Activated gamma-delta T cell (primary cell): ENCODE data around the gene SV2C.
A peak's percentile ranks its signal among the peaks of the same experiment; 100 is the strongest.
"Not testable (repeated sequence)": the region's sequence is repeated elsewhere in the genome, so short reads cannot be mapped to it uniquely, and the experiment has no call there.

Experiments used
- DNase-seq: peaks from one replicate; lab custom pipeline; 2025; lab: John Stamatoyannopoulos, UW

SV2C gene

DNA sequence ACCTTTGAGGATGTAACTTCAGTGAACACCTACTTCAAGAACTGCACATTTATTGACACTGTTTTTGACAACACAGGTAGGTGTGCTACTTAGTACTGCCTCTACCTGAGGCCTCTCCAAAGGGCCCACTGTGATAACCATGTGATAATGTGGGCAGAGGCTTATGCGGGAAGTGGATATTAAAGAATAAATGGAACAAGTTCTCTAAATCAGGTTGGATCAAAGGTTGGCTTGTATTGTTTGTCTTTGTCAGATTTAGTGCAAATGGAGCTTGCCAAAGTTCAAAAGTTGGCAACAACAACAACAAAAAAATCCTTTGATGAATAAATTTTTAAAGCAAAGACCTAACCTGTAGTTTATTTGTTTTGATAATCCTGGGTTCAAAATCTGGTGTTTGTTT is 215.7 kb downstream of the SV2C start:
- DNase-seq, result no peak

DNA sequence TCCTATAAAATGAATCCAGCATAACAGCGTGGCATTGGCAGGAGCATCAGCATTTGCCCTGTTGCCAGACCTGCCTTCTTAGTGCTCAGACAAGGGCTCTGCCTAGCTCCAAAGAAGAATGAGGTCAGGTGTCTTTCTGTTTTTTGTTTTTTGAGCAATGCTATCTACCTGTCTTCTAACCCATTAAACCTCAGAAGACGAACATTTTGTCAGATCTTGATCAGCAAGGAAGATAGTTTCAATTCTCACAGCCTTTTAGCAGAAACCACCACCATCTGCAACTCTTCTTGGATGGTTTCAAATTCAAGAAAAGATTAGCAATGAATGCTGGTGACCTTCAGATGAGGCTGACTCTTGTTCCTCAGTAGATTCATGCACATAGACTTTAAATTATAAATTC is 216.4 kb downstream of the SV2C start:
- no peak for DNase-seq

DNA sequence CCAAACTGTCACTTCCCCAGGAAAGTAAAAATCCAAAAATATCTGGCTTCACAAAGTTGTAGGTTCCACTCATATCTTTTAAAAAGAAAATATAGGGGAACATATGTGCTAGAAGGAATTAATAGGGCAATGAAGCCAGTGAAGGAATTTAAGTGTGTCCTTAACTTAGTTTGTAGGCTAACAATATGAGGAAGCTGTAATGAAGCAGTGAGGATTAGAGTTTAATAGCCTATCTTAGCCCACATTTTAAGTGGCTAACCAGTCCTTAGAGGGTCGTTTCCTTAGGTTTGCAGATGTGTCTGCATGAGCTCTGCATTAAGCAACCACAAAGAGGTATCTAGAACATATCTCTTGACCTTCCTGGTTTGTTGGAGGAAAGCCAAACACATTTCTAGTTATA is 218.7 kb downstream of the SV2C start:
- not testable (repeated sequence) for DNase-seq

DNA sequence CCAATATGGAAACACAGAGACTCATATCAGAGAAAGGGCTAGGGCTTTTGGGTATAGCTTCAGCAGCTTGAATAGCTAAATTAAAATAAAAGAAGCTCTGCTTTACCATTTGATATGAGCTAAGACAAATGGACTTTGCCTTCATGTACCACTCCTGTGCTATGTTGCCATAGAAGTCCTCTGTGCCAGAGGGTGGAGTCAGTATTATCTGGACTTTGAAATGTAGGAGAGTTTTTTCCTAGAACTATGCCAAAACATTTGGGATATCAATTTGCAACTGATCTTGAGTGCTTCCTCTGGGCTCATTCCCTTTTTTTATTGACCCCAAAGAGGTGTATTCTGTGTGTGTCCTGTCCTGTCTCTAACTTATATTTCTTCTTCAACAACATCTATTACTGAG is 219.5 kb downstream of the SV2C start:
- not testable (repeated sequence) for DNase-seq

DNA sequence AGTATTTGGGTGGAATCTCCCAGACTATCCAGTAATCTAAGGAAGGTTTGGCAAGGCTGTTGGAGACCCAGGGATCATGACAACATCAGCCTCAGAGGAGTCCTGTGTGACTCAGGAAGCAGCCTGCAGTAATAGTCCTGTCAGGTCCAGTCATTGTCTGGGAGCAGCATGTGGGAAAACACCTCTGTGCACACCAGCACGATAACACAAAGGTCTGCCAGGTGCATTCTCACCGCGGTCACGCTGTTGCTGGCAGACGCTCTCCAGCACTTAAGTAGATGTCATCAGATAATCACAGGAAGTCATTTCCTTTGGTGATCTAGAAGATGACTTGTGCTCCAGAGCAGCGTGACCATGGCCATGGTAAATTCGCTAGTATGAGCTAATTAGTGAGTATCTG is 220.7 kb downstream of the SV2C start:
- no peak for DNase-seq

DNA sequence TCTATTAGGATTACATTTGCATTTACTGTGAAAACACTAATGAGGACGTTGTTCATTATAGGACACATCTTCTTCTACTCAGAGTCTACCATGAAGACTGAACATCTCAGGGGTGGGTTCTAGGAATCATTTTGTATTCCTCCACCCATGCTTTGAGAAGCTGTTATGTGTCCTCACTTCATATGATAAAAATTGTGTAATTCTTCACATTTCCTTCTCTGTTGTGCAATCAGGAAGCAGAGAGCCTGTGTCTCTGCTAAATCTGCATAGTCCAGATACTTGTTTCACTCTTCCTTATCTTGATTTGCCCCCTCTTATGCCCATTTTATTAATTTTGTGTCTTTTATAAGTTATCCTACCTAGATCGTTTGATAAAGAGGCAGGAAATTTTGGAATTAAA is 222.1 kb downstream of the SV2C start:
- no peak for DNase-seq

DNA sequence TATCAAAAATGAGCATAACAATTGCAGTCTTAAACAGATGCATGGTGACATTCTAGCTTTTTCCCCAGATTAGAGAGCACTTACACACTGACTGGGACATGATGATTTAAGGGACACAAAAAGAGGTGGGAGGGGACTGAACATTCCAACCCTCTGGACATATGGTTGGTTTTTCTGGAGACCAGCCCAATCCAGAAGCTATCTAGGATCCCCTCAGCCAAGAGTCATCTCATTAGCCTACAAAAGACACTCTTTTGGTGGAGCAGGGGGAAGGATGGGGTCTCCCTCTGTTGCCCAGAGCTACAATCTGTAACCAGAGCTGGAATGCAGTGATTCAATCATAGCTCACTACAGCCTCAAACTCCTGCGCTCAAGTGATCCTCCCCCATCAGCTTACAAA is 222.6 kb downstream of the SV2C start:
- no peak for DNase-seq

DNA sequence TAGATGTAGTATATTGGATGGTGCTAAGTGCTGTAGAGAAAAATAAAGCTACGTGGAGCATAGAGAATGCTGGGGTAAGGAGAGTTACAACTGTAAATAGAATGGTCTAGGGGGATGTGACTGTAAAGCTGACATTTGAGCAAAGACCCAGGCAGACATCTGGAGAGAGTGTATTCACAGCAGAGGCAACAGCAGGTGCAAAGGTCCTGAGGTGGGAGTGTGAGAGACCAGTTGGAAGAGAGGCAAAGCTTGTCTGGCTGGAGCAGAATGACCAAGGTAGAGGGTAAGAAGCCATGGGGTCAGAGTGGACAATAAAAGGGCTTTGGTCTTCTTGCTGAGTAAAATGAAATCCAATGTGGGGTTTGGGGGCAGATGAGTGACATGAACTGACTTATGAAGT is 227.0 kb downstream of the SV2C start:
- DNase-seq, result no peak

DNA sequence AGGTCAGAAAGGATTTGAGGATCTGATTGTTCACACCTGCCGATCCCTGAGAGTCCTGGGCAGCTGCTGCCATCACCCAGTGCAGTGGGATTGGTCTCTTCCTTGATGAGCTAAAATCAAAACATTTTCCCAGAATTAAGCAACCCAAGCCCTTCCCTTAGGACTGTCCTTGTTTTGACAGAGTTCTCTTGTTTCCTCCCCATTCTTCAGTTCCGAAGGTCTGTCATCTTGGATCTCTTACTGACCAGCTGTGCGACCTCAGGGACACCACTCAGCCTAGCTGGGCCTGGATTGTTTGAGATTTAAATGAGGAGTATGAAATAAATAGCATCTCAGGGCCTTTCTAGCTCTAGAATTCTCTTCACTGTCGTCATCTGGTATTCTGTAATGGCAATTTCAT is 229.6 kb downstream of the SV2C start:
- no peak for DNase-seq

DNA sequence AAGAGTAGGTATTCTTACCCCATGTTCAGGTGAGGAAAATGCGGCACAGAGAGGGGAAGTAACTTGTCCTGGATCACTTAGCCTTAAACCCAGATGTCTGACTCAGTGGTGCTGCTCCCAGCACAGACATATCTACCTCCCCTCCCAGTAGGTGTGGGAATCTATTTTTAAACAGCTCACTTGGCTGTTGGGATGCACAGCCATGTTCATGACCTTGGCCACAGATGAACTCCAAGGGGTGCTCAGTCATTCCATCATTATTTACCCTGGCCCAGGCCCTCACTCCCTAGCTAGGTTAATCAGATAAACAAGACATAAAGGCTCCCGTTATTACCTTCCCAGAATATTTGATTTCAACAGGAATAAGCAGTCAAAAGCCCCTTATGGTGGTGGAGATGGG is 231.5 kb downstream of the SV2C start:
- DNase-seq, result no peak

DNA sequence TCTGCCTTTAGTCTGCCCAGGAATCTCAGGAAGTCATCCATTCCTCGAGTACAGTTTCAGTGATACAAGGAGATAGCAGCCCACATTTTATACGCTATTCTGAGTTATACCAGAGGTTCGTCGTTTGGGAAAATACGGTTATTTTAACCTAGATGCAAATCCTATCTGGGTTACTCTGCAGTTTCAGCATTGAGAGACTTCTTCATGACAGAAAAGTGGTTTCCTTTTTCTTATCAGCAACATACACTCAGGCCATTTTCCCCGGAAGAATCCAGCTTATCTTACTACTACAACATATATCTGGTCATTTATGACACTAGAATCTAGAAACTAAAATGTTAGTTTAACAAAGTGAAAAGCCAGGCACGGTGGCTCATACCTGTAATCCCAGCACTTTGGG is 236.5 kb downstream of the SV2C start:
- no peak for DNase-seq

DNA sequence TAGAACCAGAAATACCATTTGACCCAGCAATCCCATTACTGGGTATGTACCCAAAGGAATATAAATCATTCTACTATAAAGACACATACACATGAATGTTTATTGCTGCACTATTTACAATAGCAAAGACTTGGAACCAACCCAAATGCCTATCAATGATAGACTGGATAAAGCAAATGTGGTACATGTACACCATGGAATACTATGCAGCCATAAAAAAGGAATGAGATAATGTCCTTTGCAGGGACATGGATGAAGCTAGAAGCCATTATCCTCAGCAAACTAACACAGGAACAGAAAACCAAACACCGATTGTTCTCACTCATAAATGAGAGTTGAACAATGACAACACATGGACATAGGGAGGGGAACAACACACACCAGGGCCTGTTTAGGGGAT is 240.3 kb downstream of the SV2C start:
- not testable (repeated sequence) for DNase-seq

DNA sequence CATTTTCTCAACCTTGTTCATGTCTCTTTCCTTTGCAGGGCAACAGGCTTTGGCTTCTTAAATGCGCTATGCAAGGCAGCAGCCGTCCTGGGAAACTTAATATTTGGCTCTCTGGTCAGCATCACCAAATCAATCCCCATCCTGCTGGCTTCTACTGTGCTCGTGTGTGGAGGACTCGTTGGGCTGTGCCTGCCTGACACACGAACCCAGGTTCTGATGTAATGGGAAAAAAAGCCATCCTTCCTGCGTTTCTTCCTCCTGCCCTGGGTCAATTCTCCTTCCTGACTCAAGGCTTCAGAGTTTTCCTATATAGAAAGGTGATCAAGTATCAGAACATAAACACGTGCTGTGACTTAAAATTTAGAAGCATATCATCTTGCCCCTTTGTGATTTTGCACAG is 242.1 kb downstream of the SV2C start:
- no peak for DNase-seq

DNA sequence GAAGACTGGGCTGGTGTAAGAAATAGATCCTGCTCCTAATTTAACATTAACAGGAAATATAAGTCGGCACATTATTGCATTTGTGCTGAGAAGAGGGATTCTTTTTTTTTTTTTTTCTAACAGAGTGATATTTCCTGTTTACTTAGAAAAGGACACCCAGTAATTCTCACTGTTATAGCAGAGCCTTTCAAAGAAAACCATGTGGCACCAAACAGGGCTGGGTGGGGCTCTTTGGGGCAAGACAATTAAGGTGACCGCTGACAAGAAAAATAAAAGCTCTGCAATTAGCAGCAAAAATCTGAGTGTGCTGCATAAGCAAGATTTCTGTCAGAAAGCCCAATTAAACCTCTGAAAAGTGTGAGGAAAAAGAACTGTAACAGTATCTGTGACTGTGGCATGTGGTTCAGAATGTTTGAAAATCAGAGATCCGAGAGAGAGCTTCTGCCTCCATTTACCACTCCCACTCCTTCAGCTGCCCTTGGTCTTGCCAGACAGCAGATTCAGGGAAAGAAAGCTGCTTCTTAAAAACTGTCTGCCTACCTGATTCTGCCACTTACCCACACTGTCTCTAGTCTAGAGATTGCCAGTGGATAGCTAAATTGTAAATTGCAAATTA is 242.8 kb downstream of the SV2C start:
- DNase-seq, result no peak

DNA sequence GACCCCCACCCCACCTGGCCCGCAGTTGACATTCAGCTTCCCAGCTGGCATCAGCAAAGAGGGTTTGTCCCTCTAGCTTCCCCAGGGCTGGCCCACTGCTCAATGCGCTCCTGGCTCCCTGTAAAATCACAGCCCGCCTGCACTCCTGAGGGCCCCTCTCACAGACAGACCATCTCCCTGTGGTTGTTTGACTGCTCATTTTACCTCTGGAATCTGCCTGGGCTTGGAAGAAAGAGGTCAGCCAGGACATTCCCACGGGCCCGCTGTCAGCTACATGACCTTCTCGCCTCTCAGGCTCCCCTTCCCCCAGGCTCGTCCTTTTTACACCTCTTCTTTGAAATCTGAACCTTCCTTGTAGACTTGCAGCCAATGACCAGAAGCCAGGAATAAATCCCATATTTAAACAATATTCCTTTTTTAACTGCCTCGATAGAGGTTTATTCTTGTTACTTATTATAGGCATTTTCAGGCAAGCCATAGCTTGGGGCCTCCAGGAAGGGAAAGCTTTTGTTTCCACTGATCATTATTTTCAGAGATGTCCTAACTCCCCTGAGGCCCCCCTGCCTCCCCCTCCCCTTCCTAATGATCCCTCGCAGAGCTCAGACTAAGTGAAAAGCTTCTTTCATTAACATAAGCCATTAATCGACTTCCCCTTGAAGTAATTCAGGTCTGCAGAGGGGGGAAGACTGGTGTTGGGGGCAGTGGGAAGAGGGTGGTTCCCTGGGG is 243.6 kb downstream of the SV2C start:
- no peak for DNase-seq

DNA sequence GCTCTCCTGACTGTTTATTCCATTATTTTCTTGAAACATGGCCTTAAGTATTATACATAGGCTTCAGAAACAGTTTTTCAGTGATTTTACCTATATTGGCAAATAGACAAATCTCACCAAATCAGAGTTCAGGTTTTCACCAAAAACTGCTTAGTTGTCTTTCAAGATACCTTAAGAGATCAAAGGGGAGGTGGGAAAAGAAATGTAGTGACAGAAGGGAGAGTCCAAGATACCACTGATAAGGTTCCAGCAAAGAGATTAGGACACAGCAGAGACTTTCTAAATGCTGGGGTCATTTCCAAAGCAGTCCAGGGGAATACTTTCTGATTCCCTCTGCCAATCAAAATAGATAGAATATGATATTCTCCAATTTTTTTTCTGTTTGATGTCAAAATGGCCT is 246.2 kb downstream of the SV2C start:
- DNase-seq, result no peak

DNA sequence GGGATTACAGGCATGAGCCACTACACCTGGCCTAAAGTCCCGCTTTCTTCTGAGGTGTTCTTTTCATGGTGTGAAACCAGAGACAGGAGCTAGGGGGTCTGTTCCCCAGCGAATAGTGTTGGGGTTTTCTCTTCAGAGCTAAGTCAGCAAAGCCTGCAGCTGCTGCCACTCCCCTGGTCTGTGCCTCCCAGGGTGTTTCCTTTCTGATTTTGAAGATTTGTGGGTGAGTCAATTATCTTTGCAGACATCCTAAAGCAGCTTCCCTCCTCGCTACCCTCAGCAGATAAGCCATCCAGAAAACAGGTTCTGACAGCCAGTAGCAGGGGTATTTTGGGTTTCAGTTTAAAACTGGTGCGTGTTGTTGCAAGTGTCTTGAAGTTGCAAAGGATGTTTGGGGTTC is 247.9 kb downstream of the SV2C start:
- no peak for DNase-seq

DNA sequence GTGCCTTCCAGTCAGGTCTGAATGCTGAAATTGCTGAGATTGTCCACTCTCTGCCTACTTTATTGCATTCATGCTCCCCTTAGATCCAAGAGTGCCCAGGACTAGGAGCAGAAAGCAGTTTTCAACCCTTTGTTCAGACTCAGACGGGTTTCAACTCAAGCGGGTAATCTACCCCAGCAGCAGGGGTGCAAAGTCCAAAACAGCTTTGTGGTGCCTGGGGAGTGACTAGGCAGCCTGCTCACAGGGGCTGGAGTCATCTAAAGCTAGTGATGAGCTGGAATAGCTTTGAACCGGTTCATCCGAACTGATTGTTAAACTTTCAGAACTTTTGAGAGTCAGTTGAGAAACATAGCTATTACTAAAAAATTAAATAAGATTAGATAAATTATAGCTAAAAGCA is 248.9 kb downstream of the SV2C start:
- DNase-seq, result no peak

DNA sequence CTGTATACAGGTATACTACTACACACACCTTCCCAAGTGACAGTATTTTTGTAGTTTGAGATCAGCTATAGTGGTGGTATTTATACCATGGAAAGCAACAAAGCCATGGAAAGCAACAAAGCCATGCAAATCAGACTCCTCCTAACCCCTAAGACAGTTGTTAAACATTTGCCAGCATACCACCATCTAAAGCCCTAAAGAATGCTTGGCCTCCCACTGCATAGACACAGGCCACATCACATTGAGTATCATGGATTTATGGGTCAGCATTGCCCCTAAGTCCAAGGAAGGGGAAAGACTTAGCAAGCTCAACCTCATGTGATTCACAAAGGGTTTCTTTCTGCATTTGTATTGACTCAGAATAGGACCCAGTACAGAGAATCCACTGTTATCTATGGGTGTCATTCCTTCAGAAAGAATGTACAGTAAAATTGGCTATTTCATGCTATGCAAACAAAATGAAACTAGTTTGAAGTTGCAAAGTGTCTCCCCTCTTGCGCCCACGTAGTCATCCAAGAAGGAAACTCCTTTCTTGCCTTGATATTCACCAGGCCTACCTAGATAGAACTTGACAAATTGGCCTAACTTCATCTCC is 249.5 kb downstream of the SV2C start:
- no peak for DNase-seq

DNA sequence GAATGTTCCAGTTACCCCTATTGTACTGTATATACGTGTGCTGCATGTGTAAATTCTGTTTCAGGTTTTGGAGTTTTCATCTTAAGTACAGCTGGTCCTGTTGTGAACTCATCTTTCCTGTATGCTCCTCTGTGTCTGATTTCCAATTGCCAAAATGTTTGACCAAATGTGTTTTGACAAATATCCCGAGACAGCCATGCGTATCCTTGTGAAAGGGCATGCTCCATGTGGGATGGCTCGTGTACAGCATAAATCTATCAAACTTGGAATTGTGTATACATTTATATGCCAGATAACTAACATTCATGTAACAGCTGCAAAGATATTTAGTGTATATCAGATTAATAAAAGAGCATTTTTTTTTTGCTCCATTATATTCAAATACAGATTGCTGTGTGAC is 250.4 kb downstream of the SV2C start:
- DNase-seq, result no peak

DNA sequence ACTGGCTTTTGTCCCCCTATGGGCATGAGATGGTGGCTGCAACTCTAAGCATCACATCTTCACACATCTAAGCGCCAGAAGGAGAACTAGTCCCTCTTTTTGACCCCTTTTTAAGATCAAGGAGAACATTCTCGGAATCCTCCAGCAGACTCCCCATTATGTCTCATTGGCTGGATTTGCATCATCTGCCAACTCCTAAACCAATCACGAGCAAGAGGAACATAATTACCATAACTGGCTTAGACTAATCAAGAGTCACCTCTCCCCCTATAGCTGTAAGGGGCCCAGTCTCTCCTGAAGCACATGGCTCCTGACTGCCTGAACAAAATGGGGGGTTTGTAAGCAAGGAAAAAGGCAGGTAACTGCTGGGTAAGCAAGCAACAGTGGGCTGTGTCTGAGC is 251.4 kb downstream of the SV2C start:
- DNase-seq, result no peak

DNA sequence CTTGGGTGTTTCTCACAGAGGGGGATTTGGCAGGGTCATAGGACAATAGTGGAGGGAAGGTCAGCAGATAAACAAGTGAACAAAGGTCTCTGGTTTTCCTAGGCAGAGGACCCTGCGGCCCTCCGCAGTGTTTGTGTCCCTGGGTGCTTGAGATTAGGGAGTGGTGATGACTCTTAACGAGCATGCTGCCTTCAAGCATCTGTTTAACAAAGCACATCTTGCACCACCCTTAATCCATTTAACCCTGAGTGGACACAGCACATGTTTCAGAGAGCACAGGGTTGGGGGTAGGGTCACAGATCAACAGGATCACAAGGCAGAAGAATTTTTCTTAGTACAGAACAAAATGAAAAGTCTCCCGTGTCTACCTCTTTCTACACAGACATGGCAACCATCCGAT is 252.3 kb downstream of the SV2C start:
- not testable (repeated sequence) for DNase-seq

DNA sequence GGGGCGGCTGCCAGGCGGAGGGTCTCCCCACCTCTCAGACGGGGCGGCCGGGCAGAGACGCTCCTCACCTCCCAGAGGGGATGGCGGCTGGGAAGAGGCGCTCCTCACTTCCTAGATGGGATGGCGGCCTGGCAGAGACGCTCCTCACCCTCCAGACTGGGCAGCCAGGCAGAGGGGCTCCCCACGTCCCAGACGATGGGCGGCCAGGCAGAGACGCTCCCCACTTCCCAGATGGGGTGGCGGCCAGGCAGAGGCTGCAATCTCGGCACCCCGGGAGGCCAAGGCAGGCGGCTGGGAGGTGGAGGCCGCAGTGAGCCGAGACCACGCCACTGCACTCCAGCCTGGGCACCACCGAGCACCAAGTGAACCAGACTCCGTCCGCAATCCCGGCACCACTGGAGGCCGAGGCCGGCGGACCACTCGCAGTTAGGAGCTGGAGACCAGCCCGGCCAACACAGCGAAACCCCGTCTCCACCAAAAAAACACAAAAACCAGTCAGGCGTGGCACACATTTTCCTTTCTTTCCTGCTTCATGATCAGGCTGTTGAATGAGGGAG is 253.1 kb downstream of the SV2C start:
- peak; percentile 12 for DNase-seq
